ENCODE data around the gene ZNF599.

ZNF599 gene

DNA sequence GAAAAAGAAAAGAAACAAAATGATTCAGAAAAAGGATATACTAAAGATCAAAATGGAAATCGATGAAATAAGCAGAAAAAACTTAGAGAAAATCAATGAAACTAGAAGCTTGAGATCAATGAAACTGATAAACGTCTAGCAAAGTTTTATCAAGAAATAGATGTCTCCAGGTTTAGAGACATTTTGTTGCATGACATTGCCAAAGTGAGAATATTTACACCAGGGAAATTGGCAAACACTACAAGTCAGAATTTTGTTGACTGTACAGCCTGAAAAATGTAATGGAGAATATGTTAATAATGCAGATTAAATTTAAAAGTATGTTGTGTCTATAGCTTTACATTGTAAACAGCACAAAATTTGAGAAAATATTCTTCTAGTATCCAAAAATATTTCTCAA is 5.3 kb upstream of the ZNF599 start:
- Histone ChIP-seq H3K4me3 (ENCODE audit: low read length, poor library complexity, severe bottlenecking) (no peak overlapping the region), H3K4me1 (ENCODE audit: insufficient read depth, low read length, poor library complexity, severe bottlenecking) (no peaks in the 10 kb centered on the region), H3F3A (ENCODE audit: low read depth) (no peaks in the 10 kb centered on the region), H3K79me2 (ENCODE audit: insufficient read depth, low read length) (no peaks in the 10 kb centered on the region), H3K27me3 (ENCODE audit: insufficient read depth, low read length, poor library complexity, severe bottlenecking) (no peaks in the 10 kb centered on the region), H3K9me3 (ENCODE audit: insufficient read depth, low read depth, low read length) (no peaks in the 10 kb centered on the region), H2AFZ (ENCODE audit: low read length) (no peak overlapping the region), H3K9ac (ENCODE audit: low read depth, low read length, poor library complexity, severe bottlenecking) (no peak overlapping the region), H4K20me1 (ENCODE audit: insufficient read depth, low read length, poor library complexity, severe bottlenecking) (no peaks in the 10 kb centered on the region), H3K9me2 (replicated peaks; ENCODE audit: low read depth, low read length) (no peaks in the 10 kb centered on the region), H3K36me3 (ENCODE audit: insufficient read depth, low read length) (no peaks in the 10 kb centered on the region), H3K4me2 (ENCODE audit: low read depth, low read length, poor library complexity, severe bottlenecking) (no peak overlapping the region)
- no peak for TF ChIP-seq EZH2phosphoT487 (IDR thresholded peaks at IDR 0.05; ENCODE audit: borderline replicate concordance)
- TF ChIP-seq, protein P1, sequence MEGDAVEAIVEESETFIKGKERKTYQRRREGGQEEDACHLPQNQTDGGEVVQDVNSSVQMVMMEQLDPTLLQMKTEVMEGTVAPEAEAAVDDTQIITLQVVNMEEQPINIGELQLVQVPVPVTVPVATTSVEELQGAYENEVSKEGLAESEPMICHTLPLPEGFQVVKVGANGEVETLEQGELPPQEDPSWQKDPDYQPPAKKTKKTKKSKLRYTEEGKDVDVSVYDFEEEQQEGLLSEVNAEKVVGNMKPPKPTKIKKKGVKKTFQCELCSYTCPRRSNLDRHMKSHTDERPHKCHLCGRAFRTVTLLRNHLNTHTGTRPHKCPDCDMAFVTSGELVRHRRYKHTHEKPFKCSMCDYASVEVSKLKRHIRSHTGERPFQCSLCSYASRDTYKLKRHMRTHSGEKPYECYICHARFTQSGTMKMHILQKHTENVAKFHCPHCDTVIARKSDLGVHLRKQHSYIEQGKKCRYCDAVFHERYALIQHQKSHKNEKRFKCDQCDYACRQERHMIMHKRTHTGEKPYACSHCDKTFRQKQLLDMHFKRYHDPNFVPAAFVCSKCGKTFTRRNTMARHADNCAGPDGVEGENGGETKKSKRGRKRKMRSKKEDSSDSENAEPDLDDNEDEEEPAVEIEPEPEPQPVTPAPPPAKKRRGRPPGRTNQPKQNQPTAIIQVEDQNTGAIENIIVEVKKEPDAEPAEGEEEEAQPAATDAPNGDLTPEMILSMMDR (conservative IDR thresholded peaks at IDR 0.05; ENCODE audit: low read length) = no peak

DNA sequence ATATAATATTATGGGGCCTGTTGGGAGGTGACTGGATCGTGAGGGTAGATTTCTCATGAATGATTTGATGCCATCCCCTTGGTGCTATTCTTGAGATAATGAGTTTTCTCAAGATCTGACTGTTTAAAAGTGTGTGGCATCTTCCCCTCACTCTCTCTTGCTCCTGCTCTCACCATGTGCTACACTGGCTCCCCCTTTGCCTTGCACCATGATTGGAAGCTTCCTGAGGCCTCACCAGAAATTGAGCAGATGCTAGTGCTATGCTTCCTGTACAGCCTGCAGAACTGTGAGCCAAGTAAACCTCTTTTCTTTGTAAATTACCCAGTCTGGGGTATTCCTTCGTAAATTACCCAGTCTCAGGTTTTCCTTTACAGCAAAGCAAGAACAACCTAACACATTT is 1.8 kb upstream of the ZNF599 start:
- Histone ChIP-seq H3K9ac (ENCODE audit: low read depth, low read length, poor library complexity, severe bottlenecking) (no peak overlapping the region), H3K9me2 (replicated peaks; ENCODE audit: low read depth, low read length) (no peaks in the 10 kb centered on the region), H2AFZ (ENCODE audit: low read length) (no peak overlapping the region), H3F3A (ENCODE audit: low read depth) (no peaks in the 10 kb centered on the region), H3K36me3 (ENCODE audit: insufficient read depth, low read length) (no peaks in the 10 kb centered on the region), H3K79me2 (ENCODE audit: insufficient read depth, low read length) (no peaks in the 10 kb centered on the region), H3K4me2 (ENCODE audit: low read depth, low read length, poor library complexity, severe bottlenecking) (no peak overlapping the region), H4K20me1 (ENCODE audit: insufficient read depth, low read length, poor library complexity, severe bottlenecking) (no peaks in the 10 kb centered on the region), H3K27me3 (ENCODE audit: insufficient read depth, low read length, poor library complexity, severe bottlenecking) (no peaks in the 10 kb centered on the region), H3K9me3 (ENCODE audit: insufficient read depth, low read depth, low read length) (no peaks in the 10 kb centered on the region), H3K4me1 (ENCODE audit: insufficient read depth, low read length, poor library complexity, severe bottlenecking) (peaks cover 9% of the 10 kb centered on the region), H3K4me3 (ENCODE audit: low read length, poor library complexity, severe bottlenecking) (no peak overlapping the region)
- no peak for TF ChIP-seq EZH2phosphoT487 (IDR thresholded peaks at IDR 0.05; ENCODE audit: borderline replicate concordance)
- TF ChIP-seq, protein P1 (conservative IDR thresholded peaks at IDR 0.05; ENCODE audit: low read length) = no peak

- Histone ChIP-seq H3K9ac (ENCODE audit: low read depth, low read length, poor library complexity, severe bottlenecking) (no peak overlapping the region), H3K4me3 (ENCODE audit: low read length, poor library complexity, severe bottlenecking) (peak overlapping the region; percentile 85), H4K20me1 (ENCODE audit: insufficient read depth, low read length, poor library complexity, severe bottlenecking) (no peaks in the 10 kb centered on the region), H2AFZ (ENCODE audit: low read length) (peak overlapping the region; percentile 97), H3F3A (ENCODE audit: low read depth) (no peaks in the 10 kb centered on the region), H3K36me3 (ENCODE audit: insufficient read depth, low read length) (no peaks in the 10 kb centered on the region), H3K9me3 (ENCODE audit: insufficient read depth, low read depth, low read length) (no peaks in the 10 kb centered on the region), H3K27me3 (ENCODE audit: insufficient read depth, low read length, poor library complexity, severe bottlenecking) (no peaks in the 10 kb centered on the region), H3K79me2 (ENCODE audit: insufficient read depth, low read length) (no peaks in the 10 kb centered on the region), H3K4me2 (ENCODE audit: low read depth, low read length, poor library complexity, severe bottlenecking) (peak overlapping the region; percentile 79), H3K4me1 (ENCODE audit: insufficient read depth, low read length, poor library complexity, severe bottlenecking) (peaks cover 9% of the 10 kb centered on the region), H3K9me2 (replicated peaks; ENCODE audit: low read depth, low read length) (no peaks in the 10 kb centered on the region)
- TF ChIP-seq, protein P1 (conservative IDR thresholded peaks at IDR 0.05; ENCODE audit: low read length) = no peak
- no peak for TF ChIP-seq EZH2phosphoT487 (IDR thresholded peaks at IDR 0.05; ENCODE audit: borderline replicate concordance)
These were observed 495 bp upstream of the ZNF599 start for GRCh38 chr19:34773555-34773864.

All from Loucy (cell line).